Measurements from ENCODE around the gene SCMH1.

Gene SCMH1

DNA sequence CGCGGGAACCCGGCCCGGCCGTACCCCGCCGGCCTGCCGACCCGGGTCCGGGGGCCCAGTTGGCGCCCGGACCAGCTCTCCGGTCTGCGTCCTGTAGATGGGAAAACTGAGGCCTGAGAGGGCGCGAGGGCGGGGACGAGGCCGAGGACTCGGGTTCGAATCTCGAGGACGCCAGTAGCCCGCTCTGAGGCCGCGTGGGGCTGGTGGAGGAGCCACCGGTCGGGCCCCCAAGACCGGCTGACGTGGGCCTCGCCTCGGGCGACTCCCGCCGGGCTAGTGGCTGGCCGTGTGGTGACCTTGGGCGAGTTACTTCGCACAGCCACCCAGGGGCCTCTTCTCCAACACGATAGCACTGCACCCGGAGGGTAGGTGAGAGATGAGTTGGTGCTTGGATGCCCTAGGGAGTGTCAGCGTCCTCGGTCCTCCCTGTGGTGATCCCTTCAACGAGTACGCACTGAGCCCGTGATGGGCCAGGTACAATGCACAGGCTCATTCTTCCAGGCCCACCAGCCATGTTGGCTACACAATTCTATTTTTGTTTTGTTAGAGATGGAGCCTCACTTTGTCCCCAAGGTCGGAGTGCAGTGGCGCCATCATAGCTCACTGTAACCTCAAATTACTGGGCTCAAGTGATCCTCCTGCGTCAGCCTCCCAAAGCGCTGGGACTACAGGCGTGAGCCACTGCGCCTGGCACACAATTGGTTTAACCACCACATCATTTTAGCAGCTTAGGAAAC is 404 bp upstream of the SCMH1 start:
- in situ Hi-C loops (cut with MboI; ENCODE audit: low sequenced_read_pairs, unreplicated experiment), result no loop called here
- no peak for DNase-seq (ENCODE audit: low spot score)

DNA sequence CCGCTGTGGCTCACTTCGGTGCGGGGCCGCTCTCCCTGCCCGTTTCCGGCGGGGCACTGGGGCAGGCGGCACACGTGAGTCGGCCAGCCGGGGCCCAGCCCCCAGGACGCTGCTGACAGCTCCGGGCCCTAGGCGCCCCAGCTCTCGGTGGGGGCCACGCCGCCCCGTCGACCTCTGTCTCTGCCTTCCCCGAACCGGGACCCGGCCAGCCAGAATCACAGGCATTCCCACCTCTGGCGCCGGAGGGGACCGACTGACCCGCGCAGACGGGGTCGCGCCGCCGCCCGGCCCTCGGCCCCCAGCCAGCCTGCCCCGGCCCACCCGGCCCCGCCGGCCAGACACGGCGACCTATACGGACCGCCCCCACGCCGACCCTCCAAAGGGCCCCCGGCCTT is 755 bp downstream of the SCMH1 start:
- in situ Hi-C loops (cut with MboI; ENCODE audit: low sequenced_read_pairs, unreplicated experiment), result no loop called here
- TF ChIP-seq, protein P1, sequence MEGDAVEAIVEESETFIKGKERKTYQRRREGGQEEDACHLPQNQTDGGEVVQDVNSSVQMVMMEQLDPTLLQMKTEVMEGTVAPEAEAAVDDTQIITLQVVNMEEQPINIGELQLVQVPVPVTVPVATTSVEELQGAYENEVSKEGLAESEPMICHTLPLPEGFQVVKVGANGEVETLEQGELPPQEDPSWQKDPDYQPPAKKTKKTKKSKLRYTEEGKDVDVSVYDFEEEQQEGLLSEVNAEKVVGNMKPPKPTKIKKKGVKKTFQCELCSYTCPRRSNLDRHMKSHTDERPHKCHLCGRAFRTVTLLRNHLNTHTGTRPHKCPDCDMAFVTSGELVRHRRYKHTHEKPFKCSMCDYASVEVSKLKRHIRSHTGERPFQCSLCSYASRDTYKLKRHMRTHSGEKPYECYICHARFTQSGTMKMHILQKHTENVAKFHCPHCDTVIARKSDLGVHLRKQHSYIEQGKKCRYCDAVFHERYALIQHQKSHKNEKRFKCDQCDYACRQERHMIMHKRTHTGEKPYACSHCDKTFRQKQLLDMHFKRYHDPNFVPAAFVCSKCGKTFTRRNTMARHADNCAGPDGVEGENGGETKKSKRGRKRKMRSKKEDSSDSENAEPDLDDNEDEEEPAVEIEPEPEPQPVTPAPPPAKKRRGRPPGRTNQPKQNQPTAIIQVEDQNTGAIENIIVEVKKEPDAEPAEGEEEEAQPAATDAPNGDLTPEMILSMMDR (IDR thresholded peaks at IDR 0.05; ENCODE audit: borderline replicate concordance, control extremely low read depth, extremely low read depth, insufficient read depth, missing control alignments), result no peak
- DNase-seq (ENCODE audit: low spot score), result peak; percentile 79

More for the DNA sequence above, 404 bp upstream of the SCMH1 start:
- TF ChIP-seq, protein P1 (IDR thresholded peaks at IDR 0.05; ENCODE audit: borderline replicate concordance, control extremely low read depth, extremely low read depth, insufficient read depth, missing control alignments), result no peak

DNA sequence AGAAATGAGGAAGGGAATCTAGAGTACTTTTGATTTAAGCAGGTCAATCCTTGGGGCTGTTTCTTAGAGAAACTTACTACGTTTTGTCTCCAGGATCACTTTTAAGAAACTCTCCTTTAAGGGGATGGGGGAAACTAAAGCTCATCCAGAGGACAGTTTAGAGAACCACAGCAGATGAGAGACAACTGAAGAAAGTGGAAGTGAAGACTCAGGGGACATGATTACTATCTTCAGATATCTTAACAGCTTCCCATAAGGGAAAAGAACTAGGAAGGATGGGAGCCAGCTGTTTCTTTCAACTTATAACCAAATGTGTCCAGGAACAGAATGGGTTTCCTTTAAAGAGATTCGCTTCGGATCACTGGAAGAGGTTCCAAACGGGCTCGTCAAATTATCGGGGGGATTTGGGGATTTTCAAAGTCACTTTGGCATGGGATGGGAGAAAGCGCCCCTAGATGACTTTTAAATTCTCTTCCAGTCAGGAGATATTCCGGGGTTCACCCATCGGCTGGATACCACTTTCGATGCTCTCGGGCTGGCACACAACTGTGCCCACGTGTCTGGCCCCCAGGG is 1.2 kb downstream of the SCMH1 start:
- DNase-seq (ENCODE audit: low spot score), result peak; percentile 38
- TF ChIP-seq, protein P1 (IDR thresholded peaks at IDR 0.05; ENCODE audit: borderline replicate concordance, control extremely low read depth, extremely low read depth, insufficient read depth, missing control alignments), result no peak
- in situ Hi-C loops (cut with MboI; ENCODE audit: low sequenced_read_pairs, unreplicated experiment), result no loop called here

DNA sequence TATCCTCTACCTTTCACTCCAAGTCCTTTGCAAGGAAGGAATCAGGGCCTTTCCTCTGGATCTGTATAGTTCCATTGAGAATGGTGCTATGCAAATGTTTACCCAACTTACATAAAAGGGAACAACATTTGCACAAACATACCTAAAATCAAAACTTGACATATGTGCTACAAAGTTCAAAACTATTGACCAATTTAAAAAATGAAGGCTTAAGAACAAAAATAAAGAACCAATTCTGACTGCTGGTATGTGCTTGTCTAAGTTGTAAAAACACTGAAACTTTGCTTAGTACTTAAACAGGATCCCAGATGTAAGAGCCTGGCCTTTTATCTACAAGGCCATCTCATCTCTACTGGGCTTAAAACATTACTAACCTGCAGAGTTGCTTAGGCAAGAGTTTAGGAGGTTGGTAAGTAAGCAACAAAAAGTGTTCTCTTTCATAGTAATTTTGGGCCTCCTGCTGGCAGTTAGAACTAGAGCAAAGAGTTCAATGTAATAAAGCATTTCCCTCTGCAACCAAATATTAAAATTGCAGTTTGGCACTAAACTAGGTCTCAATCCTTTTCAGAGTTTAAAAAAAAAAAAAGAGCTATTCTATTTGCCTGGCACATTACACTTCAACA is 2.0 kb downstream of the SCMH1 start:
- TF ChIP-seq, protein P1 (IDR thresholded peaks at IDR 0.05; ENCODE audit: borderline replicate concordance, control extremely low read depth, extremely low read depth, insufficient read depth, missing control alignments), result peak; percentile 38
- no peak for DNase-seq (ENCODE audit: low spot score)
- in situ Hi-C loops (cut with MboI; ENCODE audit: low sequenced_read_pairs, unreplicated experiment), result no loop called here

DNA sequence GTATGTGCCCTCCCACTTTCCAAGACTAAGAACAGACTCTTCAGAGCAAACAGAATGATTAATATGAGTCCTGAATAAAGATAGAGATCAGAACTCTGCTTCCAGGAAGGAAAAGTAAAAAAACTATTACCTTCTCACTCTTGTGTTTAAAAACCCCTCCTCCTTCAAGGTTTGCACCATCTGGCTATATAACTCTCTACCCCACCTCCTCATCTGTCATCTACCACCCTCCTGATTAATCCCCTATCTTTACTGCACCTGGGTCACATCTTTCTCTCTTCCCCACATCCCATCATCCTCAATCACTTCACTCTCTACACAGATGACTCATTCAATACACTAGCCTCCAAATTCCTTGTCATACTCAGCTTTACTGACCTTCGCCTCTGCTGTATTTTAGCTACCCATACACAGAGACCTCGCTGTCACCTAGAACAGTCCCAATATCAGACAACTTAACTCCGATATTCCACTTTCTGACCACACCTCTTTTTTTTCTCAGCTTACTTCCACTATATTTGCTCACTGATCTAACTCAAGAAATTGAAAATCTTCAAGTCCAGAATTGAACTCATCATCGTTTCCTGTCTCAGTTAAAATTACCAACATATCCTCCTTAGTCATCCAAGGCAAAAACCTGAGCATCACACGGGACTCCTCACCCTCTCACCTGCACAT is 3.7 kb downstream of the SCMH1 start:
- no peak for DNase-seq (ENCODE audit: low spot score)
- in situ Hi-C loops (cut with MboI; ENCODE audit: low sequenced_read_pairs, unreplicated experiment), result no loop called here
- TF ChIP-seq, protein P1 (IDR thresholded peaks at IDR 0.05; ENCODE audit: borderline replicate concordance, control extremely low read depth, extremely low read depth, insufficient read depth, missing control alignments), result no peak

DNA sequence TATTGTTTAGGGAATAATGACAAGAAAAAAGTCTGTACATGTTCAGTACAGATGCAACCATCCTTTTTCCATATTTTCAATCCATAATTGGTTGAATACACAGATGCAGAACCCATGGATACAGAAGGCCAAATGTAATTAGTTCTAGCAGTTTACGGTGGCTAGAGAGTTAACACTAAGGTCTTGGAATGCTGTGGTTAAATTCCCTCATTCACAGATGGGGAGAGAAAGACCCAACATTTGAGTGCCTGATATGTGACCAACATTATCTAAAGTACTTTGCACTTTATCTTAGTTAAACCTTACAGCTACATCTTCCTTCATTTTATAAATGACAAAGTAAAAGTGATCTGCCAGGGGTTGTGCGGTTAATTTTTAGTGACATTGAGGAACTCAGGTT is 5.3 kb downstream of the SCMH1 start:
- in situ Hi-C loops (cut with MboI; ENCODE audit: low sequenced_read_pairs, unreplicated experiment), result no loop called here
- DNase-seq (ENCODE audit: low spot score), result no peak
- TF ChIP-seq, protein P1 (IDR thresholded peaks at IDR 0.05; ENCODE audit: borderline replicate concordance, control extremely low read depth, extremely low read depth, insufficient read depth, missing control alignments), result no peak

All from GM13976 (cell line).